GM18508 (cell line): Measurements from ENCODE around the gene NAB1.

Experiments used
- ATAC-seq: cut with Tn5 transposase; IDR thresholded peaks from one replicate; pipeline ENCODE4 v1.9.1; 2021; ENCODE audit warnings: moderate number of reproducible peaks; ENCODE audit not compliant: insufficient read depth, unreplicated experiment

Gene NAB1

DNA sequence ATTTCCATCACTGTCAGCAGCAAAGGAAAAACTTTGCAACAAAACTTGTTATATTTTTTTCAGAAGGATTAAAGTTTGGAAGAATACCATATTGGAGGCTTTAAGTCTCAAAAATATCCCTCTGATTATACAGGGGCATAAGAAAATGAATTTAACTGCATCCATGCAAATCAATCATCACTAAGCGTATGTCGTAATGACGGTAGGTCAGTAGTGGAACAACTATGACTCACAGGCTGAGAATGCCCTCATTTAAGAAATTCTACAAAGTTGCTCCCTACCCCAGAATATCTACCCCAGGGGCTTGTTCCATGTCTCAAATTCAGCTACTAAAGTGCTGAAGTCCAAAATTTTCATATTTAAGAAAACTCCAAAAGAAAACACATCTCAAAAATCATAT lies 12.5 kb upstream of the NAB1 start:
- no peak for ATAC-seq

DNA sequence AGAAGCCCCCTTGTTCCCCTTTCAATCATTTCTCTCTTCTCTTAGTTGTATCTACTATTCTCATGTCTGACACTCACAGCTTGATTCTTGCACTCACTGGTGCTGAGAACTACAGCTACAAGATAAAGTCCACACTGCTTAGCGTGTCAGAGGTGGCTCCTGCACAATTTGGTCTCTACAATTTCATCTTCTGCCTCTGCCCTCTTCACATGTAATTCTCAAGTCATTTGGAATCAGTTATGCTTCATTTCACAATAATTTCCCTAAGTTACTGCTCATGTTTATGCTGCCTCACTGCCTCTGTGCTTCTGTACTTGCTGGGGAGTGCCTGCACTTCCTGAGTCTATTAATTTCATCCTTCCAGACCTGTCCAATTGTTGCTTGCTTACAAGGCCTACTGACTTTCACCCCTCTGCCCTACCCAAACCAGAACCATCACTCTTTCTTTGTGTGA lies 11.6 kb upstream of the NAB1 start:
- no peak for ATAC-seq

DNA sequence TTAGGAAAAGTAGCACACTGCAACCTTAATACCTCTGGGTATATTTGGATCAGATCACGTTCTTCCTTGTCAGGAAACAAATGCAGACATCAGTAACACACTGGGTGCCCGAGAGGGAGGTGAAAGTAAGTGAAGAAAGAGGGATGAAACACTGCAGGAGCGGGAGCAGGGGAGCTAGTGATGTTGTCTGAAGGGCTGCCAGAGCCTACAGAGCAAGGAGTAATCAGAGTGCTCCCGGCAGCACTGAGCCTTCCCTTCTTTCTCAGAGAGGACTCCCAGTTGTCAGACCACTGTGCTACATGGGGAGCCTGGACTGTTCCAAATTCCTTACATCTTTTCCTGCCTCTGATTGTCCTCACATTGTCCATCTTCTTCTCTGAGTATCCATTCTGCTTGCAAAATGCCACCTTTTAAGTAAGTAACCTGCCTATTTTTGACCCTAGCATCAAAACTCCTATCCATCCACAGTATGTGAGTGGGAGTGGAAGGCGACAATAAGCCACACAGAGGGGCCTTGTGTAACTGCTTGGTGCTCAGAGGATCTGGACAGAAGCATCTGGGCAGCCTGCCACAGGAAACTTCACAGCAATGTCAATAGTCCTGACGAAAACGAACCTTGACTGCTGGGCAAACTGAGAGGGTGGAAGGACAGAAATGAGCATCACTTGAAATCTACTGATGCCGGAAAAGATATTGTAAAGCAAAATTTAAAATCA lies 10.8 kb upstream of the NAB1 start:
- no peak for ATAC-seq

DNA sequence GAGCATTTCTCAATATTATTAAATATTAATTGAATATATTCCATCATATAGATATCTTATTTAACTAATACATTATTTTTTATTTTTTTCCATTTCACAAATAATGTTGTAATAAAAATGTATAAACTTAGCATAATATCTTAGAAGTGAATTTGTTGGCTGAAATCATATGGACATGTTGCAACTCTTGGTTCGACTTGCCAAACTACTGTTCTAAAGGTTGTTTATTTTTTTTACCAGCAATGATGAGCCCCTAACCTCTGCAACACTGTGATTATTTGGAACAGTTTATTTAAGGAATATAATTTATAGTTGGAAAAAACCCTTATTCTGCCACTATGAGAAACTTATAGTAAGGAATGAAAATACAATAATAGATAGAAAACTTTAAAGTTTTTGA lies 8.8 kb upstream of the NAB1 start:
- ATAC-seq: no peak

DNA sequence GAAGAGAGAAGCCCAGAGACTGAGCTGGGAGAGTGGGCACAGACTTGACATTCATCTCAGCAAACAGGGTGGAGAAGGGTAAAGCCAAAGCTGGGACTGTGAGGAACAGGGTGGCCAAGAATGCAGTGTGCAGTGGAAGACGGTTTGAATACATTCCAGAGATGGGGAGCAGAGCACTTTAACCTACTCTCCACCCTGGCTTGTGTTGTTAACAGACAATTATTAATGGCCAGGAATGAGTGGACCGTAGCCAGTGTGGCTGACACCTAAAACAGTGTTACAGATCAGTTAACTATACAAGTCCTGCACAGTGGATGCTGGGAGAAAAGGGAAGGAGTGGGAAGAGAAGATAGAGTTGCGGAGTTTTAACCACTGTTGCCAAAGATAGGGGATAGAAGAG lies 7.4 kb upstream of the NAB1 start:
- ATAC-seq: no peak

DNA sequence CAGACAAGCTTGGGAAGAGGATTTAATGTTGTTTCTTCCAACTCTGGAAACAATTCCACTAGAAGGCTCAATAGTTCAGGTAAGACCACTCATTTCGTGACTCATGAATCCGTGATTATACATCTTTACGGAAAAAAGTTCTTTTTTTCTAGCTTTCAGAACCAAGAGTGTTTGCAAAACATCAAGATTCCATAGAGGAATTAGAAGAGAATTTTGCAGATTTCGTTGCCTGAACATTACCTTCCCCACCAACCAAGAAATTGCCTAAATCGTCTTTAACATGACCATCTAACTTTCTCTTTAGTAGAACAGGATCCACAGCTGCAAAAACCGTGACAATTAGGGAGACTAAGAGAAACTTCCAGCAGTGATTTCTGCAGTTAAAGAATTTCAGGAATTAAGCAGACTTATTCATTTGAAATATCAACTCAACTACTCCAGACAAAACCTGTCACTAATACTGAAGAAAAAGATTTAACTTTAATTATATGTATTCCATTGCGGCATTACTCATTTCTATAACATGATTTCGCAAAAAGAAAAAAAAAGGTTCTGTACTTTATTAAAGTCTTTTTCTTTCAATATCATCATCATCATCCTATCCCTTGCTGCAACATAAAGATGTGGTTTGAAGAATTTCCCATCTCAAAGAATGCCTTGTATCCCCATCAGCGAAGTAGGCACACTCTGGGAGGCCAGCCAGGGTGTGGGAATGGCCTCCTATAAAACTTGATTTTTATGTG lies 1.9 kb upstream of the NAB1 start:
- ATAC-seq: no peak

DNA sequence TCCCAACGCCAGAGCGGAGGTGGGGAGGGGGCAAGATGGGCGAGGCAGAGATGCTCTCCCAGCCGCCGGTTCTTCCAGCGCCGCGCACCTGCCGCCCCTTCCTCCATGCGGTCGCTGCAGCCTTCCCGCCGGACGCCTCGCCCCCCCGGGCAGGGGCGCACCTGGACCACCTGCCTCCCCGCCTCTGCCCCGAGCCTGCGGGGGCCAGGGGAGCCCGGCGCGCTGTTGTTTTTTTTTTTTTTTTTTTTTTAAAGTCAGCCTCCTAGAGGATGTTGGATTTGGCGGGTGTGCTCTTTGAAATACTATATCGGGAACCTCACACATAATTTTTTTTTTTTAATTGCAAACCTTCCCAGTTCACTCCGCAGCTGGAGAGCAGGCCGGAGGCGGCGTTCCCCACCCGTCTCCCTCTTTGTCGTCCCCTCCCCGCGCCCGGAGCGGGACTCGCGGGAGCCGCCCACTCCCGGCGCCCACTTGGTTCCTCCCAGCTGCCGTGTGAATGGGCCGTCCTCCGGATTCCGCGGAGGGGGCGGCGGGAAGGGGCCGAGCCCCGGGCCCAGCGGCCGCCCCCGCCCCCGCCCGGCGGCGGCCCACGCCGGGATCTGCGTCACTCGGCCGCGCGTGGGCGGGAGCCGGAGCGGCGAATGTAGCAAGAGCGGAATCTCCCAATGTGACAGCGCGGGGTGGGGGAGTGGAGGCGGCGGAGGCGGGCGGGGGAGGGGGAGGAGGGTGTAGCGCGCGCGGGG lies 421 bp upstream of the NAB1 start:
- peak; percentile 44 for ATAC-seq

DNA sequence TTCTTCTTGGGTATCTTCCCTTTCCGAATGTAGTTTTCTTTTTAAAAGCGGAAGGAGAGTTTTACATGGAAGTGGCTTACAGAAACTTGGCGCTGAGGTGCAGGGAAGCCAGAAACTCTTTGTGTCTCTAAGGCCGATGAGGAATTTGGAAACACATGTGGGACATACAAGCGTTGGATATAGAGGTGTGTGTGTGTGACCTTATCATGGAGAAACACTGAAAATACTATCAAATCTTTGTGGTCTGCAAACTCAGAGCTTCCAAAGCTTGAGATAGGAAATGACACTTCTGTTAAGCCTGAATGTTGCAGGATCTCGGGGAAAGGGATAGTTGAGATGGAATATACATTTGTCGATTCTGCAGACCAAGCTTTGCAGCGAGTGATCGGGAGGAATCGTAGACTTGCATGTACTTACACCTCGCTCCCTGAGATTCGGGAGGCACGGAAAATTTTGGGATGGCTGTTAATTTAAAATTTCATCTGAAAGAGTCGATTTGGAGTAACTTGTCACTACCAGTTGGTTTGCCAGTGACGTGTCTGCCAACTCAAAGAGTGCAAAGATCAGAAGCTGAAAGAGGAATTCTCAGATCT lies 1.0 kb downstream of the NAB1 start:
- ATAC-seq: no peak

DNA sequence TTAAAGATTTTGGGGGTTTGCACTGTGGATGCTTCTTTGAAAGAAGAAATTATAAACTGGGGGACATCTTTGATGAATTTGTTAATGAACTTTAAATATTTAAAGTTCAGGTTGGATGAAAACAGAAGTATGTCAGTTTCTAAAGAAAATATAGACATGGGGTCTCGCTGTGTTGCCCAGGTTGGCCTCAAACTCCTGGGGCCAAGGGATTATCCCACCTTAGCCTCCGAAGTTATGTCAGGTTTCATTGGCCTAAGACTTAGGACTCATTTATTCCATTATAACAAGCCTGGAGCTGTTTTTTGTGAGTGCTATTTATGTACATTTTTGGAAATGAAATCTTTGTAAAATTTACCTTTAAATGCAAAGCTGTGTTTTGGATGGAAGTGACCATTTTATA lies 2.5 kb downstream of the NAB1 start:
- ATAC-seq: no peak

DNA sequence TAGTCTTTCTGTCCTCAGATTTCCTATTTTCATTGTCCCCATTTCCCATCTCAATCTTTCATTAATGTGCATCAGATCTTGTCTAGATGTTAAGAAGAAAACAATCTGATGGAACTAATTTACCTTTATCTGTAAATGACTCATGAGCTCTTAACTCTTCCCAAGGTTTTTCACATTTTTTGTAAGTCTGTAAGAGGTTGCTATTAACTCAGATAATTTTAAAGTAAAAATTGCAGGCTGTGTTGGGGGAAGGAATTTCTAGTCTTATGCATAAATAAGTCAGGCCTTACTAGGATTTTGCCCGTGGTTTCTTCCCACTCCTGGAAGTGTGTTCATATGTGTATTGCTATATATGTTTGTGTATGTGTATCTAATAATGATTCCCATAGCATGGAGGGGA lies 4.3 kb downstream of the NAB1 start:
- no peak for ATAC-seq

DNA sequence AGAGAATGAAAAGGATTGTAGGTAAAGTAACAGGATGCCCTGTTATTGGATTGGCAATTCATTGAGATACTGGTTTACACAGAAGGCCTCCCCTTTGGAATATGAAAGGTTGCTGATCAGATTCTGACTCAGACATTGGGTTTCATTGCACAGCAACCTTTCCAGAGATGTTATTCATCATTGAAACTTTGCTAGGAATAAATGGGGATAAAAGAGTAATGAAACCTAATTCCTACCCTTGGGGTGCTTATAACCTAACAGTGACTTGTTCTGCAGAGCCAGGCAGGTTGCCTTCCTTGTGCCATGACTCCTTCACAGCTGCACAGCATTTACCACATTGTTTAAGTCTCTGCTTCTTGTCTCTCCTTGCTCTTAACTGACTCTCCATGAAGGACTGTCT lies 5.0 kb downstream of the NAB1 start:
- ATAC-seq: no peak

DNA sequence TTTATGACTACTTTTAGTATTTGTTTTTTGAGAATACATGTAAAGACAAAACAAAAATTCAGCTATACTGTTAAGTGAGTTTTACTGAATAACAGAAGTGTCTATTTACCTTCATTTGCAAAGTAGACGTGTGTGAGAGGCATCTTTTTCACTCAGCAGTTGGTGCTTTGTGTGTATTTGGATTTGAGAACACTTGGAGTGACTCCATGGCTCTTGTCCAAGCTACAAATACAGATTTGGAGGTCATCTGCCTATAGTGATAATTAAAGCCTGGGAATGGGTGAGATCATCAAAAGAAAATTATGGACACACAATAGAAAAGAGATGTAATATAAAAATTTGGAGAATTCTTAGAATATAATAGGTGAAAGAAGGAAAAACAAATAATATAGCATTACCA lies 6.2 kb downstream of the NAB1 start:
- no peak for ATAC-seq

DNA sequence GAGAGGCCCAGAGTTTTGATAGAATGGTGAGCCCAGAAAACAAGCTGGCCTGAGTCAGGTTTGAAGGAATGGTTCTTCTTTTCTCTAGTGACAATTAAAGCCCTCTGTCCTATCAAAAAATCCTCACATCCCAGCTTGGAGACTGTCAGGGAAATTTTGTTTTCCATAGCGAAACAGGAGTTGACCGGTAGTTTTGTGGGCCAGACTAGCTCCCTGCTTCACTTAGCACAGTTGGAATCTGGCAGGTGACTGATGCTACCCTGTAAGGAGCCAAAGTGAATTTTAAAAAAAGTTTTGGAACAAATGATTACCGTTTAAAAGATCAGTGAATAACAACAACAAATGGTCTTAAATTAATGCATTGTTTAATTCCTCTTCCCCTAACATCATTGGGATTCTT lies 6.7 kb downstream of the NAB1 start:
- ATAC-seq: no peak

DNA sequence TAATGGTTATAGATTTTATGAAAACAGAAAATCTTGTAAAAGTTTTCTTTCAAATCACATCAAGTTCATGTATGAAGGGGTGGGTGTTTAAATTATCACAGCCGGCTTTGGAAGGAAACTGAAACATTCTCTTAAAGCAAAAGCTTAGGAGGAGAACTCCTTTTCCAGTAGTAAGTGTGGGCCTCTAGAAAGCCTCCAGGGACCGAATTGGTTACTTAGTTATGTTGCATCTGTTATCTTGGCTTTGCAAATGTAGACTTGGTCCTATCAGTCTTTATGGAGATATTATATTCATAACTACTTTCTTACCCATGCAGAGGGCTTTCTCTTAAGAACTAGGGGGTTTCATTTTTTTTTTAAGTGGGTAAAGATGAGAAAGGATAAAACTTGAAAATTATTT lies 7.4 kb downstream of the NAB1 start:
- ATAC-seq: no peak

DNA sequence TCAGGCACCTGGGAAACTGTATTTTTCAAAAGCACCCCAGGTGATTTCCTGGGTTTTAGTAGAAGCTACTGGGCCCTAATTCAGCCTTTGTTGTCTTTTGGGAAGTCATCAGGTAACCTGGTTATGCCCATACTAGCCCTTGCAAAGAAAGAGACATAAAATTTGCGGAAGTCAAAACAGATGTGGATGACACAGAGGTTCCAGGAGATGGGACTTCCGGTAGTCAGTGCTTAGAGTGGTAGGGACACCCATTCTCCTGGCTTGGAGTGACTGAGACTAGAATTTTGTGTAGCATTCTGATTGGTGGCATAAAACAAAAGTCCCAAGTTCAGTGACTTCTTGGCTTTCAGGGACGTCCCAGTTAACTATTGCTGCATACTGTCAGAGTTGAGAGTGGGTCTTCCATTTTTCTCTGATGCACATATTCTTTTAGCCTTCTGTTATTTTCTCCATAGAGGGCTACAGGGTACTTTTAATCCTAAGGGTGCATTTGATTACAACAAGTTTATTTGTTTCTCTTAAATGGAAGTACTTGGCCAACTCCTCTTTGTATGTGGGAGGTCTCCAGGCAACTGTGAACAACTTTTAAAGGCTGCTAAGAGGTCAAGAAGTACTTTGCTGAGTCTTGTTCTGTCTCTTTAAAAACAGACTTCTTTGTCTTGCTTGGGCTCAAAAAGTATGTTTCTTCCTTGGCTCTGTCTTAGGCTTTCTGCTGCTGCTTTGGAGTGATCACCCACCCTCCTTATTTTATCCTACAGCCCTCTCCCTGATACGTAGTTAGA lies 8.8 kb downstream of the NAB1 start:
- no peak for ATAC-seq

DNA sequence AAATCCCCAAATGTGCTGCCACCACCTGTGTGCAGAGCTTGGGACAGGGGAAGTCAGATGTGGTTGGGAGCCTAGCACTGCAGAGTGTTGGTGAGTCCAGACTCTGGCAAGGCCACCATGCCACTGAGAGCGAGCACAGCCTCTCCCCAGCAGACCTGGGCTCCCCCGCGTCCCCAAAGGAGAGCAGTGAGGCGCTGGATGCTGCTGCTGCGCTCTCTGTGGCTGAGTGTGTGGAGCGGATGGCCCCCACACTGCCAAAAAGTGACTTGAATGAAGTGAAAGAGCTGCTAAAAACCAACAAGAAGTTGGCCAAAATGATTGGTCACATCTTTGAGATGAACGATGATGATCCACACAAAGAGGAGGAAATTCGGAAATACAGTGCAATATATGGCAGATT lies 10.7 kb downstream of the NAB1 start:
- ATAC-seq: no peak

DNA sequence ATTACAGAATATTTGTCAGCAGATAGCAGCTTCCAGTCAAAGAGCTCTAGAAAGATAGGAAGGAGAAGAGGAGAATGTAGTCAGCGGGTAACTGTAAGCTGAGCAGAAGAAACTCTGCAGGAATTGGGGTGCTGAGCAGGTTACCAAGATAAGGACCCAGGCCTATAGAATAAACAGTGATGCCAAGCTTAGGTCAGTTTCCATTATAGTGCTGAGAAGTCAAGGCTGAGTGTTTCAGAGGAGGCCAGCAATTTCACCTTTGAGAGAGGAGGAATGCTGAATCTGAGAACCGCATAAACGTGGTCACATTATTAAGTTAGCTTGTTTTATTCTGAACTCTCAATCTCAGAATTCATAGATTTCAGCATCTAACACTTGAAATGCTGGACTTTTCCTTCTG lies 13.9 kb downstream of the NAB1 start:
- ATAC-seq: no peak

DNA sequence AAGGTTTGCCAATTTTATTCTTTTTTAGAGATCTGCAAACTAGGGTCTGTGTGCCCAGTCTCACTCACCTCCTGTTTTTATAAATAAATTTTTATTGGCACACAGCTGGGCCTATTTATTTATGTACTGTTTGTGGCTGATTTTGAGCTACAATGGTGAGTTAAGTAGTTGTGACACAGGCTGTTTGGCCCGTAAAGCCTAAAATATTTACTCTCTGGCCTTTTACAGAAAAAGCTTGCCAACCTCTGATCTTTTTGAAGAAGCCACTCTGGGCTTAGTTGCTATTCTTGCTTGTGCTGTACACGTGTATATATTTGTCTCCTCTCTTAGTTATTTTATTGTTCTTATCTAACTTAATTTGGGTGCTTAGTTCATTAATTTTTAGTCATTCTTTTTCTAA lies 14.5 kb downstream of the NAB1 start:
- no peak for ATAC-seq

DNA sequence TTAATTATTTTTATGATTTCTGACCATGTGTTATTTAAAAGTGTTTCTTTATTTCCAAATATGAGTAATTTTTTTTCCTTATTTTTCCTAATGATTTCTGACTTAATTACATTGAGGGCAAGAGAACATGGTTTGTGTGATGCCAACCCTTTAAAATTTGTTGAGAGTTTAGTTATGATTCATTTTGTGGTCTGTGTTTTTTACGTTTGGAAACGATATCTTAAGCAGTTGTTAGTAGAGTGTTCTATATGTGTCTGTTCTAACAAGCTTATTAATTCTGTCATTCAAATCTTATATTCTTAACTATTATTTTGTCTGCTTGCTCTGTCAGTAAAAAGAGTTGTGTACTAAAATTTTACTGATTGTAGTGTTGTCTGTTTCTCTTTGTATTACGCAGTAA lies 15.0 kb downstream of the NAB1 start:
- no peak for ATAC-seq

DNA sequence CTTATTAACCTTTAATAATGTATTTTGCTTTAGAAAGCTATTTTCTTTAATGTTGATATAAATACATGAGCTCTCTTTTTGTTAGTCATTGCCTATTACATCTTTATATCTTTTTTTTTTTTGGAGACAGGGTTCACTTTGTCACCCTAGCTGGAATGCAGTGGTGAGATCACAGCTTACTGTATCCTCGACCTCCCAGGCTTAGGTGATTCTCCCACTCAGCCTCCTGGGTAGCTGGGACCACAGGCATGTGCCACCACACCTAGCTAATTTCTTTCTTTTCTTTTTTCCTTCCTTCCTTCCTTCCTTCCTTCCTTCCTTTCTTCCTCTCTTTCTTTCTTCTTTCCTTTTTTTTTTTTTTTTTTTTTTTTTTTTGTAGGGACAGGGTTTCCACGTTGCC lies 15.4 kb downstream of the NAB1 start:
- ATAC-seq: no peak
